RWPE2 (cell line): ENCODE results near the gene MRNIP.

Experiments used
- ATAC-seq: fragments of 200-7000 bp; cut with Tn5 transposase; 3 replicates; pipeline ENCODE4 v1.9.1; 2021; ENCODE audit warnings: low read depth
- DNase-seq: peaks from one replicate; pipeline ENCODE4 v3.0.0-alpha.2; 2020; ENCODE audit warnings: low spot score
- H3K27ac ChIP-seq: fragments of 450-650 bp; 2 replicates; pipeline ENCODE4 v1.5.1; 2017; ENCODE audit warnings: mild to moderate bottlenecking; ENCODE audit not compliant: poor library complexity, severe bottlenecking
- H3K27me3 ChIP-seq: fragments of 250-450 bp; sonication (Bioruptor Pico); 2 replicates; pipeline ENCODE4 v1.5.1; 2021; ENCODE audit warnings: mild to moderate bottlenecking, moderate library complexity; ENCODE audit not compliant: insufficient read depth, poor library complexity, severe bottlenecking
- H3K36me3 ChIP-seq: fragments of 250-450 bp; sonication (Bioruptor Pico); 2 replicates; pipeline ENCODE4 v1.5.1; 2020; ENCODE audit warnings: low read depth, mild to moderate bottlenecking, moderate library complexity
- H3K4me1 ChIP-seq: fragments of 250-450 bp; sonication (Bioruptor Pico); 2 replicates; pipeline ENCODE4 v1.5.1; 2021; ENCODE audit warnings: mild to moderate bottlenecking, moderate library complexity; ENCODE audit not compliant: insufficient read depth, poor library complexity, severe bottlenecking
- H3K4me3 ChIP-seq: fragments of 250-450 bp; sonication (Bioruptor Pico); 2 replicates; pipeline ENCODE4 v1.5.1; 2021; ENCODE audit warnings: mild to moderate bottlenecking, moderate library complexity; ENCODE audit not compliant: severe bottlenecking
- H3K9me3 ChIP-seq: fragments of 250-450 bp; sonication (Bioruptor Pico); 2 replicates; pipeline ENCODE4 v1.5.1; 2021; ENCODE audit warnings: mild to moderate bottlenecking, moderate library complexity; ENCODE audit not compliant: severe bottlenecking
- TF ChIP-seq, protein P1 (sequence below): fragments of 450-650 bp; IDR thresholded peaks from one replicate; pipeline ENCODE4 v1.5.1; 2017; ENCODE audit warnings: mild to moderate bottlenecking, moderate library complexity; ENCODE audit not compliant: poor library complexity, severe bottlenecking

Gene MRNIP

GRCh38 chr5:179893076-179893957 is 34.7 kb upstream of the MRNIP start:
- DNase-seq (no peak), ATAC-seq (no peak)
- Histone ChIP-seq H3K36me3 (peaks cover 93% of the 10 kb centered on the region), H3K27me3 (no peaks in the 10 kb centered on the region), H3K9me3 (no peaks in the 10 kb centered on the region), H3K27ac (no peak overlapping the region), H3K4me1 (no peaks in the 10 kb centered on the region), H3K4me3 (no peak overlapping the region)
- TF ChIP-seq, protein P1, sequence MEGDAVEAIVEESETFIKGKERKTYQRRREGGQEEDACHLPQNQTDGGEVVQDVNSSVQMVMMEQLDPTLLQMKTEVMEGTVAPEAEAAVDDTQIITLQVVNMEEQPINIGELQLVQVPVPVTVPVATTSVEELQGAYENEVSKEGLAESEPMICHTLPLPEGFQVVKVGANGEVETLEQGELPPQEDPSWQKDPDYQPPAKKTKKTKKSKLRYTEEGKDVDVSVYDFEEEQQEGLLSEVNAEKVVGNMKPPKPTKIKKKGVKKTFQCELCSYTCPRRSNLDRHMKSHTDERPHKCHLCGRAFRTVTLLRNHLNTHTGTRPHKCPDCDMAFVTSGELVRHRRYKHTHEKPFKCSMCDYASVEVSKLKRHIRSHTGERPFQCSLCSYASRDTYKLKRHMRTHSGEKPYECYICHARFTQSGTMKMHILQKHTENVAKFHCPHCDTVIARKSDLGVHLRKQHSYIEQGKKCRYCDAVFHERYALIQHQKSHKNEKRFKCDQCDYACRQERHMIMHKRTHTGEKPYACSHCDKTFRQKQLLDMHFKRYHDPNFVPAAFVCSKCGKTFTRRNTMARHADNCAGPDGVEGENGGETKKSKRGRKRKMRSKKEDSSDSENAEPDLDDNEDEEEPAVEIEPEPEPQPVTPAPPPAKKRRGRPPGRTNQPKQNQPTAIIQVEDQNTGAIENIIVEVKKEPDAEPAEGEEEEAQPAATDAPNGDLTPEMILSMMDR: no peak

- no peaks in the 10 kb centered on the region for H3K9me3 ChIP-seq
- ATAC-seq (no peak), DNase-seq (no peak)
- H3K4me1 ChIP-seq: no peaks in the 10 kb centered on the region
- no peaks in the 10 kb centered on the region for H3K27me3 ChIP-seq
- H3K27ac ChIP-seq: no peak overlapping the region
- no peak overlapping the region for H3K4me3 ChIP-seq
- TF ChIP-seq, protein P1: no peak
- H3K36me3 ChIP-seq: peaks cover 91% of the 10 kb centered on the region
These were observed 33.6 kb upstream of the MRNIP start for GRCh38 chr5:179892255-179892654.

DNA sequence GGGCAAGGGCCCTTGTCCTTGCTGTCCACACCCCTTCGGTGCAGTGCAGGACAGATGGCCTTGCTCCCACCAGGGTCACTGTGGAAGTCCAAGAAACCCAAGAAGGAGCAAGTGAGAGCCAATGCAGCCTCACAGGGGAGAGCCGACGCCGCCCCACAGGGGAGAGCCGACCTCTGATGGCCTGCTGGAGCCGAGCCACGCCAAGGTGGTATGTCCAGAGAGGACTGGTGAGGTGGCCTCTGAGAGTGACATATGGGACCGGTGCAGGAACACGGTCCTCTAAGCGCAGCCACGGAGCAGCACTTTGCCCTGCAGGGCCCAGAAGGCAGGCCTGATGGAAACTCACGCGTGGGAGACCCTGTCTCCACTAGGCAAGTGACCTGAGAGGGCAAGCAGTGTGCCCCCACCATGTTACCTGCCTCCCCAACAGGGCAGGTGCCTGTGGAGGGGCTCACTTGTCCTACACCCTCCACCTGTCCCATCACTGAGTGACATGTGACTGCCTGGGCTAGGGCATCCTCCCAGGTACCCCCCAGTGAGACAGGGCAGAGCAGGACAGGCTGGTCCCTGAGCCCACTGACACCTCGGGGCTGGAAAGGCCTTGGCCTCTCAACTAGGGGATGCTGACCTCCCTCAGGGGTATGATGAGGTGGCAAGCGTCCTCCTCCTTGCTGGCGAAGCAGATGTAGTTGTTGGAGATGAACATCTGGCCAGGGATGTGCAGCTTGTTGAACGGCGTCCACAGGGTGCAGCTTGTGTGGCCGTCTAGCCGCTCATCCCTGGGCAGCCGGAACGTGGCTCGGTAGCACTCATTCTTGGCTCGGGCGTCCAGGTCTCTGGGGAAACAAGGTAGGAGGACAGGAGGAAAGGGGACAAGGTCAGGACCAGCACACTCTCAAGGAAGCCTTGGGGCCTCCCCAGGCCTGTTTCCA is 32.4 kb upstream of the MRNIP start:
- Histone ChIP-seq H3K4me1 (no peaks in the 10 kb centered on the region), H3K27ac (no peak overlapping the region), H3K9me3 (no peaks in the 10 kb centered on the region), H3K4me3 (no peak overlapping the region), H3K36me3 (peaks cover 91% of the 10 kb centered on the region), H3K27me3 (no peaks in the 10 kb centered on the region)
- ATAC-seq (no peak), DNase-seq (no peak)
- TF ChIP-seq, protein P1: no peak

DNA sequence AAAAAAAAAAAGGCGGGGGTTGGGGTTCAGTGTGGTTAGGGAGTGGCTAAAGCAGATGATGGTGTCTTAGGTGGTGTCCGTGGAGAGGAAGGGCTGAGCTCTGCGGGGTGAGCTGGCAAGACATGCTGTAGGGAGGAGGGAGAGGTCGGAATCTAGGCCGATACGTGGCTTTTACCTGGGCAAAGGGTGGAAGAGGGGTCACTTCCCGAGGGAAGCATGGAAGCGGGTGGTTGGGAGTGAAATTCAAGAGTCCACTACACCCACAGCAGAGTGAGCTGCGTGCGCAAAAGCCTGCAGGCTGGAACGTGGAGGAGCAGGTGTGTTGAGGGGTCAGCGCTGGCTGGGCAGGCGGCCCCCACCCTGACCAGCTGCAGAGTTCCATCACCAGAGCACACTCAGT is 31.3 kb upstream of the MRNIP start:
- no peaks in the 10 kb centered on the region for H3K27me3 ChIP-seq
- no peak for DNase-seq
- H3K27ac ChIP-seq: no peak overlapping the region
- peaks cover 92% of the 10 kb centered on the region for H3K36me3 ChIP-seq
- no peak for ATAC-seq
- no peak overlapping the region for H3K4me3 ChIP-seq
- TF ChIP-seq, protein P1: no peak
- H3K9me3 ChIP-seq: no peaks in the 10 kb centered on the region
- H3K4me1 ChIP-seq: no peaks in the 10 kb centered on the region
